Activated naive CD8-positive, alpha-beta T cell (primary cell): ENCODE results near the gene KRTAP4-11.

Experiments used
- H3K27ac Mint-ChIP-seq: one replicate; pipeline ENCODE4 v1.8.0; 2021; ENCODE audit warnings: mixed read lengths
- H3K27me3 Mint-ChIP-seq: one replicate; pipeline ENCODE4 v1.8.0; 2021; ENCODE audit warnings: mixed read lengths
- H3K36me3 Mint-ChIP-seq: one replicate; pipeline ENCODE4 v1.8.0; 2021; ENCODE audit warnings: mixed read lengths
- H3K4me1 Mint-ChIP-seq: one replicate; pipeline ENCODE4 v1.8.0; 2021; ENCODE audit warnings: low read depth, mixed read lengths
- H3K4me3 Mint-ChIP-seq: one replicate; pipeline ENCODE4 v1.8.0; 2021; ENCODE audit warnings: mild to moderate bottlenecking, mixed read lengths
- H3K9me3 Mint-ChIP-seq: one replicate; pipeline ENCODE4 v1.8.0; 2021; ENCODE audit warnings: low read depth, mixed read lengths

The KRTAP4-11 gene

GRCh38 chr17:41073676-41074075, 44.5 kb downstream of the KRTAP4-11 start:
- peaks cover 12% of the 10 kb centered on the region for H3K27me3 Mint-ChIP-seq
- no peaks in the 10 kb centered on the region for H3K36me3 Mint-ChIP-seq
- H3K9me3 Mint-ChIP-seq = no peaks in the 10 kb centered on the region
- no peak overlapping the region for H3K27ac Mint-ChIP-seq
- H3K4me1 Mint-ChIP-seq = no peaks in the 10 kb centered on the region
- no peak overlapping the region for H3K4me3 Mint-ChIP-seq

GRCh38 chr17:41071606-41072360, 46.4 kb downstream of the KRTAP4-11 start:
- H3K4me3 Mint-ChIP-seq = no peak overlapping the region
- no peak overlapping the region for H3K27ac Mint-ChIP-seq
- H3K36me3 Mint-ChIP-seq = no peaks in the 10 kb centered on the region
- no peaks in the 10 kb centered on the region for H3K9me3 Mint-ChIP-seq
- H3K27me3 Mint-ChIP-seq = peaks cover 8% of the 10 kb centered on the region
- peaks cover 2% of the 10 kb centered on the region for H3K4me1 Mint-ChIP-seq

GRCh38 chr17:41069031-41069430, 49.1 kb downstream of the KRTAP4-11 start:
- H3K4me3 Mint-ChIP-seq = no peak overlapping the region
- no peak overlapping the region for H3K27ac Mint-ChIP-seq
- H3K4me1 Mint-ChIP-seq = peaks cover 2% of the 10 kb centered on the region
- no peaks in the 10 kb centered on the region for H3K27me3 Mint-ChIP-seq
- H3K36me3 Mint-ChIP-seq = no peaks in the 10 kb centered on the region
- H3K9me3 Mint-ChIP-seq = no peaks in the 10 kb centered on the region

- no peak overlapping the region for H3K27ac Mint-ChIP-seq
- H3K4me3 Mint-ChIP-seq = no peak overlapping the region
- H3K4me1 Mint-ChIP-seq = peaks cover 2% of the 10 kb centered on the region
- no peaks in the 10 kb centered on the region for H3K27me3 Mint-ChIP-seq
- H3K9me3 Mint-ChIP-seq = no peaks in the 10 kb centered on the region
- no peaks in the 10 kb centered on the region for H3K36me3 Mint-ChIP-seq
These were observed 50.9 kb downstream of the KRTAP4-11 start for GRCh38 chr17:41067281-41067680.
